ENCODE measurements around the gene GRIN2C. TPM values are rescaled to one million over a fixed set of nuclear protein-coding genes. Genes with fewer than 3 reads are reported as not detected.

The GRIN2C gene
- total RNA-seq, 1 experiment from 2014 or later: 0.44 TPM

DNA sequence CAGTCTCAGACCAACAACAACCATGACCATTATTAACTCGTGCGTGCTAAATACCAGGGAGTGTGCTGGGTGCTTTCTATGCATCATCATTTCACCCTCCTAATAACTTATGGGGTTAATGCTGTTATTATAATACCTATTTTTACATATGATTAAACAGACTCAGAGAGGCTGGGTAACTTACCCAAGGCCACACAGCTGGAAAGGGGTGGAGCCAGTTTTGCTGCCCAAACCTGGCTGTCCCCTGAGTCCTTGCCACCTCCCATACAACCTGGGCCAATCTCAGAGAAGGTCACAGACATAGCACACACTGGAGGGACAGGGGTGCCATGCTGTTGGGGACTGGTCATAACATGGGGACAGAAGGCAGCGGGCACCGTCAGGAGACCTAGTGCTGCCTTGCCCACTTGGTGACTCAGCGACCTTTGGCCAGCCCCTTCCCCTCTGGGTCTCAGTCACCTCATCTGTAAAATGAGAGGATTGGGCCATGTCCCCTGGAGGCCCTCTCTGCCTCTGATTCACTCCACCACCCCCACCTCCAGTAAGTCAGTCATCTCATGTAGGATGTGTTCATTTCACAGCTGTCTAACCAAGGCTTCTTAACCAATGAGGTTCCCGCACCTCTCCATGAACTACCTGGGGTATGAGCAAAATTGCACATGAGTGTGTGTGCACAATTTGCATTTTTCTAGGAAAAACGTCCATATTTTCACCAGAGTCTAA is 45.2 kb upstream of the GRIN2C start:
- Histone ChIP-seq H4K8ac (replicated peaks; ENCODE audit: insufficient read length, low read depth, low read length) (no peak overlapping the region), H2AFZ (ENCODE audit: low read length) (no peak overlapping the region), H2BK20ac (ENCODE audit: low read depth, low read length, poor library complexity, severe bottlenecking) (no peak overlapping the region), H3K23me2 (ENCODE audit: insufficient read length, low read depth, low read length, poor library complexity, severe bottlenecking) (no peaks in the 10 kb centered on the region), H3K18ac (ENCODE audit: insufficient read length, low read depth, low read length) (no peak overlapping the region), H2BK120ac (ENCODE audit: low read depth, low read length, poor library complexity, severe bottlenecking) (no peak overlapping the region), H3K56ac (ENCODE audit: insufficient read length, low read depth, low read length) (no peak overlapping the region), H4K5ac (ENCODE audit: insufficient read length, low read depth, low read length) (no peak overlapping the region), H2BK15ac (ENCODE audit: low read depth, low read length) (no peak overlapping the region), H3K4ac (ENCODE audit: low read depth, low read length) (no peak overlapping the region), H2BK5ac (ENCODE audit: insufficient read length, low read length) (no peak overlapping the region), H3K4me2 (ENCODE audit: insufficient read depth, insufficient read length, low read length) (no peak overlapping the region), H3K79me1 (ENCODE audit: insufficient read depth, low read depth, low read length, poor library complexity, severe bottlenecking) (no peaks in the 10 kb centered on the region), H3T11ph (ENCODE audit: low read length) (no peak overlapping the region), H3K9ac (ENCODE audit: extremely low read depth, insufficient read length, low read length) (no peak overlapping the region), H3K9me3 (ENCODE audit: control insufficient read depth, low read depth, low read length) (no peaks in the 10 kb centered on the region), H3K4me1 (ENCODE audit: insufficient read depth, low read length) (peaks cover 6% of the 10 kb centered on the region), H2BK12ac (ENCODE audit: insufficient read length, low read depth, low read length) (no peak overlapping the region), H3K79me2 (ENCODE audit: insufficient read depth, low read length) (no peaks in the 10 kb centered on the region), H3K14ac (ENCODE audit: insufficient read depth, low read length) (no peak overlapping the region), H4K20me1 (ENCODE audit: control insufficient read depth, insufficient read depth, insufficient read length) (no peaks in the 10 kb centered on the region), H3K27ac (ENCODE audit: insufficient read length, low read depth, low read length) (no peak overlapping the region), H3K27me3 (ENCODE audit: insufficient read depth, low read length) (no peaks in the 10 kb centered on the region), H3K23ac (ENCODE audit: insufficient read length, low read depth, low read length) (no peak overlapping the region), H4K91ac (ENCODE audit: insufficient read length, low read depth, low read length) (no peak overlapping the region), H2AK5ac (ENCODE audit: insufficient read length, low read length) (no peak overlapping the region)
- no peak overlapping the region for H3K27ac Mint-ChIP-seq
- peaks cover 0 to 3% of the 10 kb centered on the region in 2 experiments; a peak in 1 of 5 replicates for H3K9me3 Mint-ChIP-seq
- TF ChIP-seq, protein P1, sequence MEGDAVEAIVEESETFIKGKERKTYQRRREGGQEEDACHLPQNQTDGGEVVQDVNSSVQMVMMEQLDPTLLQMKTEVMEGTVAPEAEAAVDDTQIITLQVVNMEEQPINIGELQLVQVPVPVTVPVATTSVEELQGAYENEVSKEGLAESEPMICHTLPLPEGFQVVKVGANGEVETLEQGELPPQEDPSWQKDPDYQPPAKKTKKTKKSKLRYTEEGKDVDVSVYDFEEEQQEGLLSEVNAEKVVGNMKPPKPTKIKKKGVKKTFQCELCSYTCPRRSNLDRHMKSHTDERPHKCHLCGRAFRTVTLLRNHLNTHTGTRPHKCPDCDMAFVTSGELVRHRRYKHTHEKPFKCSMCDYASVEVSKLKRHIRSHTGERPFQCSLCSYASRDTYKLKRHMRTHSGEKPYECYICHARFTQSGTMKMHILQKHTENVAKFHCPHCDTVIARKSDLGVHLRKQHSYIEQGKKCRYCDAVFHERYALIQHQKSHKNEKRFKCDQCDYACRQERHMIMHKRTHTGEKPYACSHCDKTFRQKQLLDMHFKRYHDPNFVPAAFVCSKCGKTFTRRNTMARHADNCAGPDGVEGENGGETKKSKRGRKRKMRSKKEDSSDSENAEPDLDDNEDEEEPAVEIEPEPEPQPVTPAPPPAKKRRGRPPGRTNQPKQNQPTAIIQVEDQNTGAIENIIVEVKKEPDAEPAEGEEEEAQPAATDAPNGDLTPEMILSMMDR (conservative IDR thresholded peaks at IDR 0.05): no peak
- no CpG with 5 or more reads among the region's 7 CpGs for WGBS (ENCODE audit: extremely low coverage, insufficient read length, low lambda C conversion rate)
- H3K27me3 Mint-ChIP-seq (ENCODE audit: low read depth): peaks cover 44% of the 10 kb centered on the region
- no peak for DNase-seq
- peaks cover 29 to 40% of the 10 kb centered on the region in 2 experiments for H3K4me1 Mint-ChIP-seq
- peaks cover 0 to 2% (median 0%) of the 10 kb centered on the region in 3 experiments; a peak in 3 of 7 replicates for H3K36me3 Mint-ChIP-seq (ENCODE audit: insufficient read depth in 1 of 3, low read depth in 3 of 3)
- H3K4me3 Mint-ChIP-seq: no peak overlapping the region

All from H9 (cell line).